NB4 (cell line): ENCODE data around the gene UBIAD1.

Source experiments
- CTCF ChIP-seq: IDR thresholded peaks from one replicate; pipeline ENCODE4 v1.5.1; 2012; ENCODE audit warnings: low read depth, low read length
- MAX ChIP-seq: IDR thresholded peaks from 2 replicates; pipeline ENCODE4 v1.6.1; 2011; ENCODE audit warnings: low read depth, low read length
- MYC ChIP-seq: IDR thresholded peaks from 2 replicates; pipeline ENCODE4 v1.6.1; 2011; ENCODE audit warnings: low read depth, low read length
- POLR2A ChIP-seq: IDR thresholded peaks from 2 replicates; pipeline ENCODE4 v1.6.1; 2011; ENCODE audit warnings: mild to moderate bottlenecking; ENCODE audit not compliant: insufficient read length; ENCODE audit errors: extremely low read depth

DNA sequence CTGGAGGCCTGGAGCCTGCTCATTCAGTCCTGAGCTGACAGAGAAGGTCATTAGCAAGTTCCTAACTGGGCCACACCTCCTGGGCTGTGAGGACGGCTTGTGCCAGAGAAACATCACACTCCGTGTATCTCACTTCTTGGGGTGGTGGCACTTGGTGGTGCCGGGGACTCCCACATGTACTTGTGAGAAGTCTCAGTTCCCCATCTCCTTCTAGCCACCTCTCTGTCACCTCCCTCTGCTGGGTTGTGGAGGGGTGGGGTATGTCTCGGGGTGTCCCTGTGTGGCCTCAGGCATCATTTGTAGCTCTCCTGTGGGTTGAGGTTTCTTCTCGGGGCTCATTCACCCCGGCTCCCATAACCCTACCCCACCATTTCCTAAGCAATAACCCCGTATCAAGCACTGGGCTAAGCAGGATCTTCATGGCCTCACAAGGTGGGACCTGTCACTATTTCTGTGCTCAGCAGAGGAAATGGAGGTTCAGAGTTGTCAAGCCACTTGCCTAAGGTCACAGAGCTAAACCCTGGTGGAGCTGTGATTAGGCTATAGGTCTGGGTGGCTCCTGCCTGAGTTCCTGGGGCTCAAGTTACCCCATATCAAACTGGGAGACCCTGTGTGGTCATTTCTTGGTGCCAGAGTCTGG, 62.5 kb downstream of the UBIAD1 start:
- TF ChIP-seq POLR2A, result no peak
- no peak for TF ChIP-seq CTCF
- no peak for TF ChIP-seq MYC
- TF ChIP-seq MAX, result no peak
